Measurements from ENCODE around the gene POLD2.

GRCh38 chr7:44082541-44083207, 40.7 kb downstream of the POLD2 start:
- no peak for TF ChIP-seq YY1 (IDR thresholded peaks at IDR 0.05; ENCODE audit: insufficient read depth, insufficient read length)
- no peak for TF ChIP-seq SUZ12 (IDR thresholded peaks at IDR 0.05; ENCODE audit: extremely low read depth, insufficient read depth, insufficient read length)

Data from NT2/D1 (cell line).